ENCODE measurements around the gene PTPRM. TPM values are rescaled to one million over a fixed set of nuclear protein-coding genes. Genes with fewer than 3 reads are reported as not detected.

The PTPRM gene
- total RNA-seq, 2 donors from 2014 or later: 12.3 to 15.9 TPM

GRCh38 chr18:7645756-7646155 is 78.6 kb downstream of the PTPRM start:
- DNase-seq (no peak), ATAC-seq (no peak)
- intact Hi-C loops (cut with DNase I, micrococcal nuclease): no loop called here

GRCh38 chr18:7646174-7646886 is 79.2 kb downstream of the PTPRM start:
- no peak for DNase-seq
- intact Hi-C loops (cut with DNase I, micrococcal nuclease): no loop called here
- no peak for ATAC-seq

- DNase-seq (no peak), ATAC-seq (no peak)
- intact Hi-C loops (cut with DNase I, micrococcal nuclease): no loop called here
Measured at GRCh38 chr18:7647500-7647899, 80.4 kb downstream of the PTPRM start.

GRCh38 chr18:7657050-7657449 is 89.9 kb downstream of the PTPRM start:
- no peak for ATAC-seq
- intact Hi-C loops (cut with DNase I, micrococcal nuclease): no loop called here

GRCh38 chr18:7657937-7658336 is 90.8 kb downstream of the PTPRM start:
- intact Hi-C loops (cut with DNase I, micrococcal nuclease): no loop called here
- DNase-seq: no peak
- no peak for ATAC-seq

More at GRCh38 chr18:7657050-7657449, 89.9 kb downstream of the PTPRM start:
- no peak for DNase-seq

- DNase-seq: no peak
- no peak for ATAC-seq
- intact Hi-C loops (cut with DNase I, micrococcal nuclease): no loop called here
Measured at GRCh38 chr18:7658701-7659100, 91.6 kb downstream of the PTPRM start.

GRCh38 chr18:7661207-7661606 is 94.1 kb downstream of the PTPRM start:
- DNase-seq (no peak), ATAC-seq (no peak)
- intact Hi-C loops (cut with DNase I, micrococcal nuclease): no loop called here

GRCh38 chr18:7662866-7663265 is 95.8 kb downstream of the PTPRM start:
- ATAC-seq (no peak), DNase-seq (no peak)
- intact Hi-C loops (cut with DNase I, micrococcal nuclease): no loop called here

GRCh38 chr18:7663366-7664312 is 96.5 kb downstream of the PTPRM start:
- DNase-seq (no peak), ATAC-seq (no peak)
- intact Hi-C loops (cut with DNase I, micrococcal nuclease): no loop called here

GRCh38 chr18:7666195-7666776 is 99.2 kb downstream of the PTPRM start:
- DNase-seq (no peak), ATAC-seq (no peak)
- intact Hi-C loops (cut with DNase I, micrococcal nuclease): no loop called here

- ATAC-seq (no peak), DNase-seq (no peak)
- intact Hi-C loops (cut with DNase I, micrococcal nuclease): no loop called here
Measured at GRCh38 chr18:7668392-7668791, 101.3 kb downstream of the PTPRM start.

GRCh38 chr18:7669361-7669760 is 102.2 kb downstream of the PTPRM start:
- intact Hi-C loops (cut with DNase I, micrococcal nuclease): no loop called here
- ATAC-seq: no peak
- no peak for DNase-seq

GRCh38 chr18:7671105-7671504 is 104.0 kb downstream of the PTPRM start:
- intact Hi-C loops (cut with DNase I, micrococcal nuclease): no loop called here
- ATAC-seq (no peak), DNase-seq (no peak)

GRCh38 chr18:7676253-7676873 is 109.2 kb downstream of the PTPRM start:
- no peak for ATAC-seq
- no peak for DNase-seq
- intact Hi-C loops (cut with DNase I, micrococcal nuclease): no loop called here

- DNase-seq: no peak
- no peak for ATAC-seq
- intact Hi-C loops (cut with DNase I, micrococcal nuclease): no loop called here
Measured at GRCh38 chr18:7677001-7677400, 109.9 kb downstream of the PTPRM start.

GRCh38 chr18:7677424-7677823 is 110.3 kb downstream of the PTPRM start:
- ATAC-seq (no peak), DNase-seq (no peak)
- intact Hi-C loops (cut with DNase I, micrococcal nuclease): no loop called here

GRCh38 chr18:7678389-7678788 is 111.3 kb downstream of the PTPRM start:
- DNase-seq: no peak
- intact Hi-C loops (cut with DNase I, micrococcal nuclease): no loop called here
- no peak for ATAC-seq

- intact Hi-C loops (cut with DNase I, micrococcal nuclease): no loop called here
- ATAC-seq (no peak), DNase-seq (no peak)
Measured at GRCh38 chr18:7678801-7679200, 111.7 kb downstream of the PTPRM start.

GRCh38 chr18:7681298-7681697 is 114.2 kb downstream of the PTPRM start:
- intact Hi-C loops (cut with DNase I, micrococcal nuclease): no loop called here
- DNase-seq (no peak), ATAC-seq (no peak)
